Subcutaneous adipose tissue (tissue), 4 donors: Measurements from ENCODE around the gene RNF213. TPM values are rescaled to one million over a fixed set of nuclear protein-coding genes. Genes with fewer than 3 reads are reported as not detected.

Source experiments
- CTCF ChIP-seq: fragments of 450-650 bp; IDR thresholded peaks from one replicate; pipeline ENCODE4 v1.5.1; 2016; ENCODE audit warnings: low read depth, mild to moderate bottlenecking, control low read depth, antibody characterized with exemption, moderate library complexity
- total RNA-seq, 4 donors: library from RNA; depleted of rRNA; stranded (reverse); fragments of >200 nt; gene quantifications; one replicate each; pipeline ENCODE4 v1.1.0, GENCODE V29; 2016

RNF213 gene
- total RNA-seq, 4 donors from 2014 or later, result 114 to 167 (median 144) TPM

DNA sequence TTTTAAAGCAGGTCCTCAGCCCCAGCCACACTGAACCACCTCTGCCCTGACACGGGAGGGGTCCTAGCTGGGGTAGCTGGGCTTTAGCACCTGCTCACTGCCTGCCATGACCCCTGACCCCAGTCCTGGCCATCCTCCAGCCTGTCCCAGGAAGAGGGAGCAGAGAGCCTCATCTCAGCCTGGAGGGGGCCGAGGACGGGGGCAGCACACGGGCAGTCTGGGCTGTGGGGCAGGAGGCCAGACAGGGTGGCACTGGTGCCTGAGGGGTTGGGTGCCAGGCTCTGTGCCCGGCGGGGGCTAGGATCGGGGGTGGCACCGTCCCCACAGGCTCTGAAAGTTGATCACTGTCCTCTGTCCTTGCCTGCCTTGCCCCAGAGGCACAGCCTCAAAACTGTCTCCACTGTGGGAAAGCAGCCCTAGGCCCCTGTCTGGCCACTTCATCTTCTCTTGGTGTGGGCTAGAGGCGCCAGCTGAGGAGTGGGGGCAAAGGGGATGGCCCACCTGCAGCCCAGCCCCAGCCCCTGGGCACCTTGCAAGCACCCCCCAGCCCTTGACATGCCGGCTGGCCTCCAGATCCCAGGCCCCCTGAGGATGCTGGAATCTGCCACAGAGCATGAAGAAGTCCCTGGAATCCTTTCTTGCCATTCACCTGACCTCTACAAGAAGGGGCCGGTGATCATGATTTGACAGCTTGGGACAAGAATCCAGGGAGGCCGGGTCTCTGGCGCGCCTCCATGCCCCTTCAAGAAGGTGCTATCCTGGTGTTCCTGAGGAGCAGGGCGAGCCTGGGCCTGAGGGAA is 170.0 kb downstream of the RNF213 start:
- no peak for TF ChIP-seq CTCF

DNA sequence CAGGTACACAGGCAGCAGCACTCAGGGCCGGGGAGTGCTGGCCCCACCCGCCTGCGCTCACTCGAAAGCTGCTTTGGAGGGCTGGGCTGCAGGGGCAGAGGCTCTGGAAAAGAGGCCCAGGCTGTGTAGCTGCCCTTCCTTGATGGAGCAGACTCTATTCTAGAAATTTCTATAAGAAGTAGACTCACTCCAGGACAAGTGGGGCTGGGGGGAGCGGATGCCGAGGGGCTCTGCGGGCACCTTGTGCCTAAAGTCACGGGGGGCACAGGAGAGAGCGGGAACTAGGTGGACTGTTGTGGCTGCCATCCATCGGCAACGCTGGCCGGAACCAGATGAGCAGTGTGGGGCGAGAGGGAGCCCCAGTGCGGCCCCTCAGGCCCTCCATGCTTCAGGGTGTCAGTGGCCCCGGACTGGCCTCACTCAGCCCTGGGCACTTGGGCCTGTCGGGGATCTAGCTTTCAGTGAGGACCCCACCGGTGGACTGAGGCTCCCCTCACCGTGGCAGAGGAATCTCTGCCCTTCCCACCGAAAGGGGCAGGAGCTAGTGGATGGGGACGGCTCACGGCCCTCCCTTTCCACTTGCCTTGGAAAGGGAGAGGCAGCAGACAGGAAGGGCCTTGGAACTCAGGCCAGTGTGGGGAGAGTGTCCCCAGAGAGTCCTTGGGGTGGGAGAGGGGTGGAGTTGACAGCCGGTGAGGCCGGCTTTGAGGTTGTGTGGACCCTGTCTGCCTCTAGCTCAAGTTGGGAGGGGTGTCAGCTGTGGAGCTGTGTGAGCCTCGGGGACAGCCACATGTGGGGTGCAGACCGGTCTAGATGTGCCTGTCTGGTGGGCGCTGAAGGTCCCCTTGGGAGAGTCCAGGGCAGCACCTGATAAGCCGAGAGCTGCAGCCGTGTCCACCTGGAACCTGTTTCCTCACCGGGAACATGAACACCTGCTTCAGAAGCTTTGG is 170.9 kb downstream of the RNF213 start:
- no peak for TF ChIP-seq CTCF

DNA sequence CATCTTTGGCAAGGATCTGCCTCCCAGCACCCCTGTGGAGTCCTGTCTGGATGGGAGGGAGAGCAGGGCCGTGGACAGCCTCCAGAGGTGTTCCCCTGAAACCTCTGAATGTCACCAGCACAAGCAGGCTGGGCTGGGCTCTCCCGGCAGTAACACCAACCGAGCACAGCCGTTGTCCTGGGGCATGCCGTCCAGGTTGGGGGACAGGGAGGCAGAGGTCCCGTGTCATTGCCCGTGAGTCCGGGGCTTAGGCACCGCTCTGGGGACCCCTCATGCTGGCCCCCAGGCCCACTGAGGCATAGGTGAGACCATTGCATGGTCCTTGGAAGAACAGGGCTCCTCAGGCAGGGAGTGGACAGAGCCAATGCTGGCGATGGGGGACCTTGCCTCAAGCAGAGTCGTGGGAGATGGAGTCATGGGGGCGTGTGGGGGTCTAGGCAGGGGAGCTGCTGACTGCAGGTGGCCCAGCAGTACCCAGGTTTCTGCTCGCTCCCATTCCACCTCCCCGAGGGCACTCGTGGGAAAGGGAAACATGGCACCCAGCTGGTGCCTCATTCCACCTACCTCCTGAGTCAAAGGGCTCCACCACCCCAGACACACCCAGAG is 171.8 kb downstream of the RNF213 start:
- no peak for TF ChIP-seq CTCF

GRCh38 chr17:80432961-80433550 is 172.4 kb downstream of the RNF213 start:
- no peak for TF ChIP-seq CTCF

DNA sequence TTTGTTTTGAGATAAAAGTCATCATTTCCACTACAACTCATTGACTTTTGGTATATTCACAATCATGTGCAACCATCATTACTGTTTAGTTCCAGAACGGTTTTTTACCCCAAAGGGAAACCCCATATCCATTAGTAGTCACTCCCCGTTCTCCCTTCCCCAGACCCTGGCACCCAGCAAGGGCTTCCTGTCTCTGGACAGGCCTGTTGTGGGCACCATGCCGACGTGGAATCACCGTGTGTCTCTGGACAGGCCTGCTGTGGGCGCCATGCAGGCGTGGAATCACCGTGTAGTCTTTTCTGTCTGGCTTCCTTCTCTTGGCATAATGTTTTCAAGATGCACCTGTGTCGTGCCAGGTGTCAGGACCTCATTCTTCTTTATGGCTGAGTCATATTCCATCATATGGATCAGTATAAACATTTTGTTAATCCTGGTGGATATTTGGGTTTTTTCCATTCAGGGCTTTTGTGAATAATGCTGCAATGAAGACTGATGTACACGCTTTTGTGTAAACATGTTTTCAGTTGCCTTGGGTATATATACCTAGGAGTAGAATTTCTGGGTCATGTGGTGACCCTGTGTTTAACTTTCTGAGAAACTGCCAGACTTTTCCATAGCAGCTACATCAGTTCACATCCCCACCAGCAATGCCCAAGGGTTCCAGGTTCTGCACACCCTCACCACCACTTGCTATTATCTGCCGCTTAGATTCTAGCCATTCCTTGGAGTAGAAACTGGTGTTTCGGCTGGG is 173.4 kb downstream of the RNF213 start:
- no peak for TF ChIP-seq CTCF

DNA sequence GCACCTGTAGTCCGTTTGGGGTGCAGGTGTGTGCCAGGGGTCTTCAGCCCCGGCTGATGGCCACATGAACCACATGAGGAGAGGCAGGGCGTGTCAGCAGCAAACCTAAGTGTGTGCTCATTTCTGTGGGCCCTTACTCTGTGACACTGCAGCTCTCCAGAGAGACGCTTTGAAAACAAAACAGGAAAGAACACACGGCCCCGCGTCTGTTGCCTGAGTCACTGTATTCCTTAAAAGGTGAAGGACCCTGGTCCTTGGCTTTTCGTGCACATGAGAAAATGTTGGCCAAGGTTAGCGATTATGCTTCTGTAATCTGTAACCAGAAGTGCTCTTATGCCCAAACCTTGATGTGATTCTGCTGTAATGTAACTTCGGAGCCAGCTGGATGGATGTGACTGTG is 176.9 kb downstream of the RNF213 start:
- no peak for TF ChIP-seq CTCF
